SKM-1 (cell line): ENCODE measurements around the gene GPR107.
A peak's percentile ranks its signal among the peaks of the same experiment; 100 is the strongest.

Experiments
- DNase-seq: peaks from one replicate; lab custom pipeline; 2025; ENCODE audit not compliant: unreplicated experiment; lab: John Stamatoyannopoulos, UW

GPR107 gene

GRCh38 chr9:130027533-130028365 is 26.0 kb upstream of the GPR107 start:
- no peak for DNase-seq

GRCh38 chr9:130028493-130029222 is 25.0 kb upstream of the GPR107 start:
- no peak for DNase-seq

DNA sequence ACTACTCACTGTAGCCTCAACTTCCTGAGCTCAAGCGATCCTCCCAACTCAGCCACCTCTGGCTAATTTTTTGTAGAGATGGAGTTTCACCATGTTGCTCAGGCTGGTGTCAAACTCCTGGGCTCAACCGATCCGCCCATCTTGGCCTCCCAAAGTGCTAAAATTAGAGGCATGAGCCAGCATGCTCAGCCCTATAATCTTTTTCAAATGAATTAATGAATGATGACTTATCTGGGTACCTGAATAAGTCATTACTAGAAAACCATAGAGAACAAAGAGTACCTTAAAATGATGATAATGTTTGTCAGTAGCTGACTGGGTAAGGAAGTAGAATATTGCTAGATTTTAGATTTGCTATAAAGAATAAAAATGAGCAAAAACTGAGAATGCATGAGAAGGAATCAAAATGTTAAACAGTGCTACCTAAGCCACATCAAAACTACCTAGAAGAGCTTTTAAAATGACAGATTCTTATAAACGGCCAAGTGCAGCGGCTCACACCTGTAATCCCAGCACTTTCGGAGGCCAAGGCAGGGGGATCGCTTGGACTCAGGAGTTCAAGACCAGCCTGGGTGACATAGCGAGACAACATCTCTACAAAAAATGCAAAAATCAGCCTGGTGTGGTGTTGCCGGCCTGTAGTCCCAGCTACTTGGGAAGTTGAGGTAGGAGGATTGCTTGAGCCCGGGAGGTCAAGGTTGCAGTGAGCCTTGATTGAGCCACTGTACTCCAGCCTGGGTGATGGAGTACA is 24.3 kb upstream of the GPR107 start:
- no peak for DNase-seq

DNA sequence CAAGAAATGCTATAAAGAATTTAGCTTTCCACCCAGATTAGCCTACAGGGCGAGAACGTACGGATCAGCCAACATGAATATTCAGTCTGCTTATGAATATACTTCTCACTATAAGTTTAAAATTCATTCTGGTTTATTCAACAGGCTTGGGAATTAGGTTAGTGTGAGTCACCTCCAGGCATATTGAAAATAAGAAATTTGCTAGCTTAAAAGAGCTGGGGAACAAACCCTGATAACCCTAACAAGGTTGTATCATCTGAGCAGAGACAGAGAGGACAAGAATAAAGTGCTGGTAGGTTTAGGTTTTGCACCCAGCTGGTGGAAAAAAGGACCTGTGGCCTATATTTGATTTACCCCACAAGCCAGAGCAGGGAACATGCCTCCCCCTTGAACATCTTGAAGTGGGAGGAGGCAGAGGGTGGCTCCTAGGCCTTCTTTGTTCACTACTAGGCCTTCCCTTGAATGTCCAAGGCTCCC is 23.0 kb upstream of the GPR107 start:
- no peak for DNase-seq

GRCh38 chr9:130034570-130034969 is 19.1 kb upstream of the GPR107 start:
- no peak for DNase-seq

- no peak for DNase-seq
Measured at GRCh38 chr9:130036099-130036498, 17.6 kb upstream of the GPR107 start.

DNA sequence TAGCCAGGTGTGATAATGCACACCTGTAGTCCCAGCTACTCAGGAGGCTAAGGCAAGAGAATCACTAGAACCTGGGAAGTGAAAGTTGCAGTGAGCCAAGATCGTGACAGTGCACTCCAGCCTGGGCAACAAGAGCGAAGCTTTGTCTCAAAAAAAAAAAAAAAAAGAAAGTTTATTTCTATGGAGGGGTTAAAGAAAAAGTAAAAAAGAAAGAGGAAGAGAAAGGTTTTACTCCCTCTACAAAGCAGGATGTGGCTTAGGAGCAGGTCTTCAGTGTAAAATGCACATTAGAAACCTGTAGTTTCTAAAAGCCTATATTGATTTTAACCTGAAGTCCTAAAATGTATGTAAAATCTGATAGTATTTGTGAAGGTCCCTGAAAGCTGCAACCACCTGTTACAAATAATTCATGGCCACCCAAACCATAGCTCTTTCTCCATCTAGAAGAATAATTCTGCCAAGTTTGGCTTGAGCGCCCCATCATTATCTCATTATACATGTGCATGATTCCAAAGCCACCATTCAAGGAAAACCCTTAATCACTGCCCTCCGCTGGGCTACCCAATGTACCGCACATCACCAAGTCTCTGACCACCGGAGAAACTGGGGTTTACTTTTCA is 14.1 kb upstream of the GPR107 start:
- peak; percentile 16 for DNase-seq

DNA sequence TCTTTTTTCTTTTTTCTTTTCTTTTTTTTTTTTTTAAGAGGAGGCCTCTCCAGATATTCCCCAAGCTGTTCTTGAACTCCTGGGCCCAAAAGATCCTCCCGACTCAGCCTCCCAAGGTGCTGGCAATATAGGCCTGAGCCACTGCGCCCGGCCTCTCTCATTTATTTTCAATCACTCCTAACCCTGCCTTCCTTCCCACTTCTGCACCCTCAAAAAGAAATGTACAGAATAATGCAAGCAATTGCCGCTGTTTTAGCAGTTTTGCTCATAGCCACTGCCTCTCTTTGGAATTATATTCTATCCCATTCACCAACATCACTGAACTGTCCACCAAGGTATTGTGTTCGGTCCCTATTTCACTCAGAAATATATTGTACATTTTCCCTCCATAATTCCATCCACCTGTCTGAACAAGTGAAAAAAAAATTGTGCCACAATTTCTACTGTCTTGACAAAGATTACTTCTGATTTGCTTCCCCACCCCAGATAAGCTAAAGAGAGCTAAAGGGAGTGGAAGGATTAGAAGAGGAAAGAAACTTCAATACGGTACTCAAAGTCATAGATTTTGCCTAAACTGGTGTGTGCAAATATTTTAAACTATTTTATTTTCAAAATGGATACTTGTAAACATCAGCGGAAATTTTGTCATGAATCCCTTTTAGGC is 12.6 kb upstream of the GPR107 start:
- no peak for DNase-seq

GRCh38 chr9:130041648-130042405 is 11.9 kb upstream of the GPR107 start:
- DNase-seq, result no peak

- DNase-seq, result no peak
Measured at GRCh38 chr9:130042406-130042884, 11.3 kb upstream of the GPR107 start.

- peak; percentile 27 for DNase-seq
Measured at GRCh38 chr9:130042885-130043653, 10.6 kb upstream of the GPR107 start, which contains the start of gene FNBP1. Gene FNBP1 (minus strand): TSS chr9:130043189. CDS start chr9:130042975, 214 bp downstream.

GRCh38 chr9:130043654-130044623 is 9.8 kb upstream of the GPR107 start:
- DNase-seq, result no peak

- peak; percentile 36 for DNase-seq
Measured at GRCh38 chr9:130045725-130046450, 7.8 kb upstream of the GPR107 start.

DNA sequence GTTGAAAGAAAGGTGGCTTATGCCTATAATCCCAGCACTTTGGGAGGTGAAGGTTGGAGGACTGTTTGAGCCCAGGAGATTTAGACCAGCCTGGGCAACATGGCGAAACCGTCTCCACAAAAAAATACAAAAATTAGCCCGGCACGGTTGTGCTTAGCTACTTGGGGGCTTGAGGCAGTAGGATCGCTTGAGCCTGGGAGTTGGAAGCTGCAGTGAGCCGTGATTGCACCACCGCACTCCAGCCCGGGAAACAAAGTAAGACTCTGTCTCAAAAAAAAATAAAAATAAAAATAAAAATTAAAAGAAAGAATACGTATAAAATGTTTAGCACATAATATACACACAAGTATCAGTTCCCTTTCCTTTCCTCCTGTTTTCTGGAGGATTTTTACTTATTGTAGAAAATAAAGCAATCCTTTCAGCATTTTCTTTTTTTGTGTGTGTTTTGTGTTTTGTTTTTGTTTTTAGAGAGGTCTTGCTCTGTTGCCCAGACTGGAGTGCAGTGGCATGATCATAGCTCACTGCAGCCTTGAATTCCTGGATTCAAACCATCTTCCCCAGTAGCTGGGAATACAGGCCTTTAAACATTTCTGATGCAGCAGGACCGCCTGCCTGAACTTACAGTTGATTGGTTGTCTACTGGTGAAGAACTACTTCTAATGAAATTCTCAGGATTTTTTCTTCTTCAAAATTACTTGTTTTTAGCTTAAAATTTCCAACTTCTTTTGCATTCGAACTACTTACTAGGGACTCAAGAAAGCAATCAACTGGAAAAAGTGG is 4.1 kb upstream of the GPR107 start:
- no peak for DNase-seq

DNA sequence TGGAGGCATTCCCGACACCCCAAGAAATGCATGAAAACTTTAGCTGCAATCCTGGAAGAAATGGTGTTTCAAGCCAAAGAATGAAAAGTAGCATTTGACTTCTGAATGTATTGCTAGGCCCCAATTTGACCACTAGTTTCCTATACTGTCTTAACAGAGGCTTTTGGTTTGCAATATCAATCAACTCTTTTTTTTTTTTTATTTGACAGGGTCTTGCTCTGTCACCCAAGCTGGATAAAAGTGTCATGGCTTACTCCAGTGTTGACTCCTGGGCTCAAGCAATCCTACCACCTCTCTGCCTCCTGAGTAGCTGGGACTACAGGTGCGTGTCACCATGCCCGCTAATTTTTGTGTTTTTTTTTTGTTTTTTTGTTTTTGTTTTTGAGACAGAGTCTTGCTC is 3.2 kb upstream of the GPR107 start:
- no peak for DNase-seq

GRCh38 chr9:130051855-130052254 is 1.9 kb upstream of the GPR107 start:
- no peak for DNase-seq
